RWPE1 (cell line): ENCODE results near the gene SMPD3.

Experiments
- CTCF ChIA-PET: fragments of 350-600 bp; sonication (Branson Sonifier 250); formaldehyde crosslinking; extraction: SDS; loops from one replicate; lab custom pipeline; 2021; lab: Yijun Ruan, JAX
- POLR2A ChIA-PET: fragments of 400-600 bp; formaldehyde crosslinking; extraction: SDS; loops from one replicate; lab custom pipeline; 2020; ENCODE audit warnings: antibody characterized with exemption; ENCODE audit not compliant: low non-redundant PET; lab: Yijun Ruan, JAX
- DNase-seq: peaks from one replicate; pipeline ENCODE4 v3.0.0; 2012; ENCODE audit warnings: low spot score
- H3K27ac ChIP-seq: fragments of 450-650 bp; 2 replicates; pipeline ENCODE4 v1.5.1; 2017
- TF ChIP-seq, protein P1 (sequence below): fragments of 450-650 bp; conservative IDR thresholded peaks from 2 replicates; pipeline ENCODE4 v1.5.1; 2017; ENCODE audit warnings: low read depth, mild to moderate bottlenecking

Gene SMPD3

GRCh38 chr16:68486502-68487202 lies 38.3 kb upstream of the SMPD3 start:
- H3K27ac ChIP-seq, result no peak overlapping the region
- ChIA-PET CTCF (interaction anchor here (0.5 to 1.3 kb wide), 2 partner anchors 23 to 252 kb away, joined by 3 read pairs; no protein-coding TSS in a partner anchor), POLR2A (no interaction called here)
- no peak for DNase-seq
- TF ChIP-seq, protein P1, sequence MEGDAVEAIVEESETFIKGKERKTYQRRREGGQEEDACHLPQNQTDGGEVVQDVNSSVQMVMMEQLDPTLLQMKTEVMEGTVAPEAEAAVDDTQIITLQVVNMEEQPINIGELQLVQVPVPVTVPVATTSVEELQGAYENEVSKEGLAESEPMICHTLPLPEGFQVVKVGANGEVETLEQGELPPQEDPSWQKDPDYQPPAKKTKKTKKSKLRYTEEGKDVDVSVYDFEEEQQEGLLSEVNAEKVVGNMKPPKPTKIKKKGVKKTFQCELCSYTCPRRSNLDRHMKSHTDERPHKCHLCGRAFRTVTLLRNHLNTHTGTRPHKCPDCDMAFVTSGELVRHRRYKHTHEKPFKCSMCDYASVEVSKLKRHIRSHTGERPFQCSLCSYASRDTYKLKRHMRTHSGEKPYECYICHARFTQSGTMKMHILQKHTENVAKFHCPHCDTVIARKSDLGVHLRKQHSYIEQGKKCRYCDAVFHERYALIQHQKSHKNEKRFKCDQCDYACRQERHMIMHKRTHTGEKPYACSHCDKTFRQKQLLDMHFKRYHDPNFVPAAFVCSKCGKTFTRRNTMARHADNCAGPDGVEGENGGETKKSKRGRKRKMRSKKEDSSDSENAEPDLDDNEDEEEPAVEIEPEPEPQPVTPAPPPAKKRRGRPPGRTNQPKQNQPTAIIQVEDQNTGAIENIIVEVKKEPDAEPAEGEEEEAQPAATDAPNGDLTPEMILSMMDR, result no peak

GRCh38 chr16:68481636-68482035 lies 33.3 kb upstream of the SMPD3 start:
- POLR2A ChIA-PET, result no interaction called here
- no peak for DNase-seq
- TF ChIP-seq, protein P1, result no peak
- H3K27ac ChIP-seq, result no peak overlapping the region
- CTCF ChIA-PET, result interaction anchor here (0.7 kb wide), 1 partner anchor 10 kb away, joined by 3 read pairs; no protein-coding TSS in a partner anchor

DNA sequence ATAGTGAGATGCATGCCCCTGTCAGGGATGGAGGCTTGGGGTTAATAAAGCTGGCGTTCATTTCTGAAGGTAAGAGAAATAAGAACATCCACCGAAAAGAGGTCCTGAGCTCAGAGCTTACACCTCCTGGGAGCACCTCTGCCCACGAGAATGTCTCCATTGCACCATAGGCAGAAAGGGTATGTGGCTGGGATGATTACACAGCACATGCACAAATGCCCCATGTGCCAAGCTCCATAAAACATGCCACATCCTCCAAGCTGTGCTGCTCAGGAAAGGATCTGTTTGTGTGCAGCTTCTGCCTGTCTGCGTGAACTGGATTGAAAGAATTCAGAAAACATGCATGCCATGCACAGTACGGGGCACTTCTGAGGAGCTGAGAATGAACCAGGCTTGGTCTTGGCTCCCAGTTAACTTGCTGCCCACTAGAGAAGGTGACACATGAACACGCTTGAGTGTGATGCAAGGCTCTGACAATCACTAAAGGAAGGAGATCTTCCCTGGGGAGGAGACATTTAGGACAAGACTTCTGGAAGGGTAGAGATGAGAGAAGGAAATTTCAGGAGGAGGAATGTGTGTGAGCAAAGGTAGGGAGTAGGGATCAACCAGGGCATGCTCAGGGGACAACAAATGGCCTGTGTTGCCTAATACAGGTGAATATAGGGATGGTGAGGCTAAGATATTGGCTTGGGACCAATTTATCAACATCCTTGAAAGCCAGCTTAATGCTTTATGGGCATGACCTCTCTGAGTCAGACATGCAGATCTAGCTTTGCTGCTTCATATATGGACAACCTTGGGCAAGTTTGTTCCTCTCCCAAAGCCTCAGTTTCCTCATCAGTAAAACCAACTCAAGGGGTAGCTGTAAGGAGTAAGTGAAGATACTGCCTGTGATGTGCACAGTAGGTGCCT lies 32.0 kb upstream of the SMPD3 start:
- TF ChIP-seq, protein P1, result no peak
- H3K27ac ChIP-seq, result no peak overlapping the region
- ChIA-PET CTCF (interaction anchor here (0.6 to 0.7 kb wide), 2 partner anchors 49 to 98 kb away, joined by 3 read pairs; no protein-coding TSS in a partner anchor), POLR2A (no interaction called here)
- DNase-seq, result no peak

DNA sequence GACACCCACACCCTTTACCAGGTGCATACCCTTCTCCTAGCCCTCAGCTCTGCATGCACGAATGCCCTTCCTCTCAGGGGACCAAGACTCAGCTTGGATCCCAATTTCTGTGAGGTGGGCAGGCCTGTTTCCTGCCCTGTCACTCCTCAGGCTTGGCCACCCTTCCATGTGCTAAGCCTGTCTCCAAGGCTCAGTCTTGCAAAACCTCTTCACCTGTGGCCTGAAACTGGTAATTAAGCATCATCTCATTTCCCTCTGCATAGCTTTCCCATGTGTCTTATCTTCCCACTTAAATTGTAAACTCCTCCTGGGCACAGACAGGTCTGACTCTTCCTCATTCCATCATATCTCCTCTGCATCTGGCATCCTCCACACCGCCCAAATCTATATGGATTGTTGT lies 31.0 kb upstream of the SMPD3 start:
- POLR2A ChIA-PET, result no interaction called here
- DNase-seq, result no peak
- TF ChIP-seq, protein P1, result no peak
- H3K27ac ChIP-seq, result no peak overlapping the region
- CTCF ChIA-PET, result no interaction called here

- TF ChIP-seq, protein P1, result no peak
- no peak for DNase-seq
- ChIA-PET POLR2A (no interaction called here), CTCF (no interaction called here)
- no peak overlapping the region for H3K27ac ChIP-seq
Measured at GRCh38 chr16:68478526-68479250, 30.4 kb upstream of the SMPD3 start.

DNA sequence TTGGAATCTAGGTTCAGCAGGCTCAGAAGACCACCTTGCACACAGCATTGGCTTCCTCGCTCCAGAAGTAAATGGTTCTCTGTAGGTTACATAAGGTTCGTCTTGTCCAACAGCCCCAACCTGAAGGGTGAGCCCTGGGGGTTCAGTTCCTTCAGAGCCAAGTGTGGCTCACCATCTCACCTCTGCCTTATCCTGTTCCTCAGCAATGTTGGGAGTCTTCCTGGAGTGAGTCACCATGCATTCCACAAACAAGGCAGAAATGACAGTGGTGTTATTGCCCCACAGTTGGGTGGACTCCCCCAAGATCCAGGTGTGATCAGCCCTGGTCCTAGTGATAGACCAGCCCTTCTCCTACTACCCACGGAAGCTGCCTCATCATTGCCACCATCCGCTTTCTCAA lies 26.8 kb upstream of the SMPD3 start:
- POLR2A ChIA-PET, result no interaction called here
- TF ChIP-seq, protein P1, result no peak

More for the DNA sequence above, 26.8 kb upstream of the SMPD3 start:
- peak; percentile 63 for DNase-seq
- no peak overlapping the region for H3K27ac ChIP-seq
- CTCF ChIA-PET, result no interaction called here
